HUES64 (cell line): ENCODE data around the gene PCSK7.
A peak's percentile ranks its signal among the peaks of the same experiment; 100 is the strongest.
"Not testable (repeated sequence)": the region's sequence is repeated elsewhere in the genome, so short reads cannot be mapped to it uniquely, and the experiment has no call there.

Experiments used
- H3K27ac ChIP-seq: 2 replicates; pipeline ENCODE4 v1.7.0; 2013; ENCODE audit warnings: low read depth, low read length, inconsistent platforms
- H3K27me3 ChIP-seq: 2 replicates; pipeline ENCODE4 v1.6.1; 2013; ENCODE audit warnings: mild to moderate bottlenecking, low read length; ENCODE audit not compliant: insufficient read depth
- H3K36me3 ChIP-seq: 2 replicates; pipeline ENCODE4 v1.6.1; 2013; ENCODE audit warnings: mild to moderate bottlenecking, low read length; ENCODE audit not compliant: insufficient read depth
- H3K4me1 ChIP-seq: 2 replicates; pipeline ENCODE4 v1.6.1; 2013; ENCODE audit warnings: mild to moderate bottlenecking, low read length, moderate library complexity; ENCODE audit not compliant: insufficient read depth
- H3K4me3 ChIP-seq: 2 replicates; pipeline ENCODE4 v1.5.1; 2013; ENCODE audit warnings: mild to moderate bottlenecking, low read length, moderate library complexity
- H3K9ac ChIP-seq: 2 replicates; pipeline ENCODE4 v1.6.1; 2013; ENCODE audit warnings: mild to moderate bottlenecking, low read depth, low read length
- H3K9me3 ChIP-seq: 2 replicates; pipeline ENCODE4 v1.6.1; 2013; ENCODE audit warnings: low read depth, low read length; ENCODE audit not compliant: insufficient read depth
- WGBS: fragments of 150-250, 120-280 bp; methylation state at CpG from one replicate; pipeline ENCODE4 v1.1.7; 2013; ENCODE audit warnings: missing lambda C conversion rate; 5-methylcytosine and 5-hydroxymethylcytosine counted together

PCSK7 gene

GRCh38 chr11:117212697-117213355 lies 19.0 kb downstream of the PCSK7 start:
- Histone ChIP-seq H3K9me3 (no peaks in the 10 kb centered on the region), H3K36me3 (peaks cover 23% of the 10 kb centered on the region), H3K27me3 (no peaks in the 10 kb centered on the region), H3K4me3 (no peak overlapping the region), H3K27ac (no peak overlapping the region), H3K4me1 (no peaks in the 10 kb centered on the region), H3K9ac (no peak overlapping the region)
- 93% methylated on average over 11 of the region's 11 CpGs for WGBS

GRCh38 chr11:117210620-117211019 lies 21.3 kb downstream of the PCSK7 start:
- no peak overlapping the region for H3K4me3 ChIP-seq
- no peak overlapping the region for H3K9ac ChIP-seq
- peaks cover 12% of the 10 kb centered on the region; the same call in 1 of the 2 replicates for H3K36me3 ChIP-seq
- no peaks in the 10 kb centered on the region for H3K4me1 ChIP-seq
- no peaks in the 10 kb centered on the region for H3K9me3 ChIP-seq
- WGBS = 98% methylated on average over 3 of the region's 3 CpGs
- no peak overlapping the region for H3K27ac ChIP-seq
- no peaks in the 10 kb centered on the region for H3K27me3 ChIP-seq

- H3K27me3 ChIP-seq, H3K27ac ChIP-seq, H3K4me3 ChIP-seq, H3K9me3 ChIP-seq, H3K9ac ChIP-seq, H3K4me1 ChIP-seq: not testable (repeated sequence)
- H3K36me3 ChIP-seq = peaks cover 23% of the 10 kb centered on the region
- 95% methylated on average over 7 of the region's 8 CpGs for WGBS
Observed at GRCh38 chr11:117209351-117210125, 22.3 kb downstream of the PCSK7 start.

- H3K27ac ChIP-seq, H3K9me3 ChIP-seq, H3K9ac ChIP-seq, H3K4me3 ChIP-seq, H3K27me3 ChIP-seq, H3K4me1 ChIP-seq: not testable (repeated sequence)
- peaks cover 31% of the 10 kb centered on the region for H3K36me3 ChIP-seq
- WGBS = 95% methylated on average over 9 of the region's 13 CpGs
Observed at GRCh38 chr11:117208710-117209109, 23.2 kb downstream of the PCSK7 start.

GRCh38 chr11:117207481-117207880 lies 24.4 kb downstream of the PCSK7 start:
- not testable (repeated sequence) for H3K27ac ChIP-seq, H3K27me3 ChIP-seq
- 94% methylated on average over 5 of the region's 5 CpGs for WGBS

DNA sequence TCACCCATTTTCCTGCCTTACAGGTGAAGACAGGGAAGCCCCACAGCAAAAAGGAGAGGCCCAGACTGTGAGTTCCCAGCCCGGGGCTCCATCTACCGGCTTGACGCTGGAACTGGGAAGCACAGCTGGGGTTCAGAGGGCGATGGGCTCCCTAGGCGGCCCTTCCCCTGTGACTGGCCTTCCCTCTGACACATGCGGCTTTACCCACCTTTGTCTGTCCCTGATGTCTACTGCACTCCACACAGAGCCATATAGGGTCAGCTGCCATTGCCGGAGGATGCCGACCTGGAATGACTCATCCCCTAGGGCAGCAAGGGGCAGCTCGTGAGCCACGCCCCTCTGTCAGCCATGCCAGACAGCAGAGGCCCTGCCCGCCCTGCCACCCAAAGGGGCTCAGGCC lies 25.0 kb downstream of the PCSK7 start:
- H3K4me1 ChIP-seq, H3K27ac ChIP-seq, H3K27me3 ChIP-seq, H3K9me3 ChIP-seq, H3K9ac ChIP-seq, H3K4me3 ChIP-seq: not testable (repeated sequence)
- peaks cover 40% of the 10 kb centered on the region for H3K36me3 ChIP-seq
- 51% methylated on average over 4 of the region's 11 CpGs for WGBS

More at GRCh38 chr11:117207481-117207880, 24.4 kb downstream of the PCSK7 start:
- not testable (repeated sequence) for H3K9me3 ChIP-seq, H3K4me1 ChIP-seq, H3K4me3 ChIP-seq, H3K9ac ChIP-seq
- peaks cover 34% of the 10 kb centered on the region for H3K36me3 ChIP-seq

DNA sequence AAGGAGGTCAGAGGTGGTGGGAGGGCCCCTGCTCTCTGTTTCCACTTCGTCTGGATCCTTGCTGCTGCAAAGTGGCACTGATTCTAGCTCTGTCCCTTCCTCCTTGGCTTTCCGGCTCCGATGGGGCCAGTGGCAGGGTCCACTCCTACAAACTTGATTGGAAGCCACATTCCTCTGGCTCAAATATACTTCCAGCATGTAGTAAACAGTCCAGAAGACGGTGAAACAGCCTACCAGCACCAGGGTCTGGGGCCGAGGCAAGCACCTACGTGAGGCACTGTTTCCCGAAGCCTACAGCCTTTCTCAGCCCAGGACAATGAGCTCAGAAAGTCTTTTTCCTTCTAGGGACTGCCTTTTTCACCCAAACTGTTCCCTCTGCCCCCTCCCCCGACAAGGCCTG lies 25.8 kb downstream of the PCSK7 start:
- H3K9me3 ChIP-seq, H3K4me3 ChIP-seq, H3K4me1 ChIP-seq, H3K27me3 ChIP-seq: not testable (repeated sequence)
- H3K27ac ChIP-seq = peak overlapping the region; percentile 37; the same call in 1 of the 2 replicates
- H3K9ac ChIP-seq = peak overlapping the region; percentile 36; the same call in 1 of the 2 replicates
- WGBS = 92% methylated on average over 7 of the region's 8 CpGs
- peaks cover 37% of the 10 kb centered on the region for H3K36me3 ChIP-seq

DNA sequence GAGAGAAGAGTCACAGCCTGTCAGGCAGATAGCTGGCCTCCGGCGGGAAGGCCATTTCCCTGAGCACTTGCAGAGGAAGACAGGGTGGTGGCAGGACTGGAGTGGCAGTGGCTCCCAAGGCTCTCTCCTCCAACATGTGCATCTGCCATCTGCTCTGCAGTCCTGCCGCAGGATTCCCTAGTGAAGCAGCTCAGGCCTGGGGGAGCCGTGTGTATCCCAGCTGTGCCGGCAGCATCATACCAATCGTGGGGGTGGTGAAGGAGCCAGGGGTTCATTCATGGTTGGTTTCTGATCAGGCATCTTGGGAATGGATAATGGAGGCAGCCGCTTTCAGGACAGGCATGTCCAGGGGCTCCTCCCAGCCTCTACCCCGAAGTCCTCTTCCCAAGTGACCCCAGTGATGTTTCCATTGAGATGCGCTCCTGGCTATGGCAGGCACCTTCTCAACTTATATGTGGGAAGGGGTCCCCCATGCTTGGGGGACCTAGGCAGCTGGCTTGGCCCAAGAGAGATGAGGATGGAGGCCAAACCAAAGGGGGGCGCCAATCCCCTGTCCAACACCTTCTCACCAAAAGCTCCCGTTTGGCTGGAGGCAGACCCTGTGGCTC lies 26.6 kb downstream of the PCSK7 start:
- Histone ChIP-seq H3K27me3 (no peaks in the 10 kb centered on the region), H3K4me1 (peaks cover 7% of the 10 kb centered on the region), H3K9me3 (no peaks in the 10 kb centered on the region), H3K36me3 (peaks cover 37% of the 10 kb centered on the region), H3K27ac (peak overlapping the region; percentile 15; the same call in 1 of the 2 replicates), H3K9ac (no peak overlapping the region), H3K4me3 (no peak overlapping the region)
- WGBS = 93% methylated on average over 9 of the region's 11 CpGs

GRCh38 chr11:117204283-117205080 lies 27.4 kb downstream of the PCSK7 start:
- H3K9ac ChIP-seq = no peak overlapping the region
- H3K27ac ChIP-seq = no peak overlapping the region; the same call in 1 of the 2 replicates
- no peaks in the 10 kb centered on the region for H3K27me3 ChIP-seq
- 92% methylated on average over 17 of the region's 17 CpGs for WGBS
- no peak overlapping the region for H3K4me3 ChIP-seq
- H3K9me3 ChIP-seq = no peaks in the 10 kb centered on the region
- peaks cover 37% of the 10 kb centered on the region for H3K36me3 ChIP-seq
- H3K4me1 ChIP-seq = peaks cover 10% of the 10 kb centered on the region

DNA sequence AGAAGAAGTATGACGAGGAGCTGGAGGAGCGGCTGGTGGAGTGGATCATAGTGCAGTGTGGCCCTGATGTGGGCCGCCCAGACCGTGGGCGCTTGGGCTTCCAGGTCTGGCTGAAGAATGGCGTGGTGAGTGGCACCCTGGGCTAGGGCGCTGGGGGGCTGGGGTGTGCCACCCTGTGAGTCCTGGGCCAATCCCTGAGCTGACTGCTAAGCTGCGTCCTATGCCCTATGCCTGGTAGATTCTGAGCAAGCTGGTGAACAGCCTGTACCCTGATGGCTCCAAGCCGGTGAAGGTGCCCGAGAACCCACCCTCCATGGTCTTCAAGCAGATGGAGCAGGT lies 28.8 kb downstream of the PCSK7 start:
- 96% methylated on average over 10 of the region's 10 CpGs for WGBS
- Histone ChIP-seq H3K27ac (no peak overlapping the region), H3K36me3 (peaks cover 37% of the 10 kb centered on the region), H3K4me1 (peaks cover 18% of the 10 kb centered on the region), H3K9ac (no peak overlapping the region), H3K4me3 (peak overlapping the region; percentile 54; the same call in 1 of the 2 replicates), H3K9me3 (no peaks in the 10 kb centered on the region), H3K27me3 (no peaks in the 10 kb centered on the region)
